GM18520 (cell line): Measurements from ENCODE around the gene CERS6.
"Not testable (repeated sequence)": the region's sequence is repeated elsewhere in the genome, so short reads cannot be mapped to it uniquely, and the experiment has no call there.

ENCODE experiments used
- ATAC-seq: cut with Tn5 transposase; IDR thresholded peaks from one replicate; pipeline ENCODE4 v1.9.1; 2021; ENCODE audit not compliant: unreplicated experiment

The CERS6 gene

DNA sequence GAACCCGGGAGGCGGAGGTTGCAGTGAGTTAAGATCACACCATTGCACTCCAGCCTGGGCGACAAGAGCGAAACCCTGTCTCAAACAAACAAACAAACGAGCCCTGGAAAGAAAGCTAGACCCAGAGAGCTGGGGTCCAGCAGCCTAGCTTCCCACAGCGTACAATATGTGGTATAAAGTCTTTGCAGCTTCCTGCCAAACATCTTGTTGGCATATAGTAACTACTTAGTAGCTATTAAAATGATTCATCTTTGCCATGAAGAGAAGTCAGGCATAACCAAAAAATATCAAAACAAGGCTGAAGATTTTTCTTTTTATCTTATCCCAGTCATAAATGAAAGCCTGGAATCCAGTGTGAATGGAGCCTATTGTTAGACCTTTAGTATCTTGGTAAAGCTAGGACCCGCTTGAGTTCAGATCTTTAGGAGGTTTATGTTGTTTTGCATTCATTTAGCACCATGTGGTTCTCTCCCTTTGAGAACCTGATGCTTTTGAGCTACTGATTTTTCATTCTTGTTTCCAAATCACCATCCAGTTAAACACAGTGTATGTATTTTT is 206.7 kb downstream of the CERS6 start:
- ATAC-seq = no peak

DNA sequence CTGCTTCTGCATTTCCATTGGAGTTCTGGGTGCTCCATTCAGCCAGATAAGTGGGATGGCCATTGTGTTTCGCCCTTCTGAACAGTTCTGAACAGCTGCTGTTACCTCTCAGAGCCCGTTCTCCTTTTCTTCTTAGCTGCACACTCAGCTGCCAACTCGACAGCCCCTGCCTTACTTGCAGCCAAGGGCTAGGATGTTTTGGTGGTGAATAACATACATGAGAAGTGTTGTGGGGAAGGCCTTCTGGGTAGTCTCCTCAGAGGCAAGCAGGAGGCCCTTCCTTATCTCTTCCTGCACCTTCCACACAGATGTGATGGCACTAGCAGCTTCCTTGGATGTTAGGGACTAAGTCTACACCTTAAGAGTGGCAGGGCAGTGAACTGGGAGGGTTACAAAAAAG is 207.9 kb downstream of the CERS6 start:
- no peak for ATAC-seq

GRCh38 chr2:168664715-168665114 is 208.6 kb downstream of the CERS6 start:
- ATAC-seq = not testable (repeated sequence)

DNA sequence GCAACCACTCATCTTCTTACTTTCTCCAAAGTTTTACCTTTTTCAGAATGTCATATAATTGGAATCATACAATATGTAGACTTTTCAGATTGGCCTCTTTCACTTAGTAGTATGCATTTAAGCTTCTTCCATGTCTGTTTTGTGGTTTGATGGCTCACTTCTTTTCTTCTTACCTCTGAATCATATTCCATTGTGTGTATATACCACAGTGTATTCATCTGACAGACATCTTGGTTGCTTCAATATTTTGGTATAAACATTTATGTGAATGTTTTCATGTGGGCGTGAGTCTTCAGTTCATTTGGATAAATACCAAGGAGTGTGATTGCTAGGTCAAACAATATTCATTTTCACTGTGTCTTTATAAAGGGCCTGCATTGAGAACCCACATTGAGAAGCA is 210.3 kb downstream of the CERS6 start:
- ATAC-seq = no peak

DNA sequence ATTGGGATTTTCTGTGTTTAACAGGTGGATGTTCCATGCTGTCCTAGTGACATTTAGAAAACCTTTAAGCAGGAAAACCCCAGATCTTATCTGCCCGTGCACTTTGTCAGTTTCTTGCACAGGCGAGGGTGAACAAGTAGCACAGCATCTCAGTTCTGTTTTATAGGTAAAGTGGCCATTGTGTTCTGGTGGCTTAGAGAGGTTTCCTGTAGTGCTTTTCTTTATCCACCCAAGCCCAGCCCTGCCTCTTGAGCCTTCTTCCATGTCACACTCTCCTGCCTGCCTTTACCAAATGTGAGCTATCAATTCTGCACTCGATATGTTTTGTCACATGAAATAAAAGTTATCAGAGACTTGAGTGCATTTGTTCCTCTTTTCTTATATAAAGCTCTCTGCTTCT is 211.1 kb downstream of the CERS6 start:
- ATAC-seq = no peak

DNA sequence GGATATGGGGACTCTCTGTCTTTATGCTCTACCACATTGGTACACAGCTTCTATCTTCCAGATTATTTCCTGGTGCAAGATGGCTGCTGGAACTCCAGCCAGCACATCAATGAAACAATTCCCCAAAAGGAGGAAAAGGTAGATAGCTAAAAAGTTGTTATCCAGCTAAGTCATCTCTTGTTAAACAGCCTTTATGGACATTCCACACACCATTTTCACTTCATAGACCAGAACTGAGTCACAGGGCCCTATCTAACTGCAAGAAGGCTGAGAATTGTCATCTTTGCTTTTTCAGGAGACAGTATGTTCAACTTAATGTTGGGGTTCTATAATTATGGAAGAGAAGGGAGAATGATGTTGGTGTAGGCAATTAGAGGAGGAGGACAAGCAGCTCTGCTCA is 213.1 kb downstream of the CERS6 start:
- no peak for ATAC-seq

DNA sequence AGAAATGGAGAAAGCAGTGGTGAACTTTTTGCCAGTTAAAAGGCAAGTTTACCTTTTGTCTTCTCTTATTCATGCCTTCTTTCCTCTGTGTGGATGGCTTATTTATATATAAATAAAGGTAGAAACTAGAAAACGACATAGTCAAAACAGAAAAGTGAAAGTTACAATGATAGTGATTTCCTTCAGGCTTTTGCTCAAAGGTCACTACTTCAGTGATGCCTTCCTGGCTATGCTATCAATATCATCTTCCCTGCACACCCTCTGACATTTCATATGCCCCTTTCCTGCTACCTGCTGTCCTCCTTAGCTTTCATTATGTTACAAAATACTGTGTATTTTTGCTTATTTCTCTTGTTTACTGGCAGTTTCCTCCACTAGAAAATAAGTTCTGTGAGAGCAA is 214.4 kb downstream of the CERS6 start:
- no peak for ATAC-seq

GRCh38 chr2:168671932-168672331 is 215.9 kb downstream of the CERS6 start:
- no peak for ATAC-seq

GRCh38 chr2:168673265-168674189 is 217.5 kb downstream of the CERS6 start:
- ATAC-seq = no peak

- ATAC-seq = no peak
These were observed 222.2 kb downstream of the CERS6 start for GRCh38 chr2:168678153-168678853.

DNA sequence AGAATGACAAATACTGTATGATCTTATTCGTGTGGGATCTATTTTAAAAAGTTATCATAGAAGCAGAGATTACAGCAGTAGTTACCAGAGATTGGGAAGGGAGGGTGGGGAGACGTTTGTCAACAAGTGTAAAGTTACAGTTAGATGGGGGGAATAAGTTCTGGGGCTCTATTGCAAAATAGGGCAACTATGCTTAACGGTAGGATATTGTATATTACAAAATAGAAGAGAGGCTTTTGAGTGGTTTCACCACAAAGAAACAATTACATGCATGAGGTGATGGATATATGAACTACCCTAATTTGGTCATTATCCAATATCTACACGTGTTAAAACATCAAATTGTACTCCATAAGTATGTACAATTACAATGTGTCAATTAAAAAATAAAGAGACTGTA is 223.0 kb downstream of the CERS6 start:
- ATAC-seq = no peak

DNA sequence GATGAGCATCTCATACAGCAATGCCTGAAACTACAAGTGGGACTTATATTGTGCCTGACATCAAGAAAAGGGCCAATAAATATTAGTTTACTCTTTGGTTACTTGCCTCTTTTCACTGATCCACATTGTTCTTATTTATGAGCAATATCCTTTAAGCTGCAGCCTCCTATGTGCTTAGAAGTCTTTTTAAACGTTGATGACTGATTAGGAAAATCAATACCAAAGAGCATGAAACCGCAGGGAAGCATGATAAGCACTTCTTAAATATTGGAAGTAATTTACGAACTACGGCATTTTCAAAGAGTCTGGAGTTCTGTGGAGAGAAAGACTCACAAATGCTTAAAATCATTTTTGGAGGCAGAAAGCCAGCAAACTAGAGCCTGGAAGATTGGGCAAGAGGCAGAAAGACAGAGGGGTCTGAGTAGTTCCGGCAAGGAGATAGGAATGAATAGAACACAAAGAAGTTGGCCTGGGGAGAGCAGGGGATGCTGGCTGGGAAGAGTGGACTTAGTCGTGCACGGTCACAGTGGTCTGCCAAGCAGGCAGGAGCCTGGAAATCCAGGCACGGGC is 223.8 kb downstream of the CERS6 start:
- no peak for ATAC-seq

- no peak for ATAC-seq
These were observed 227.9 kb downstream of the CERS6 start for GRCh38 chr2:168683996-168684395.

DNA sequence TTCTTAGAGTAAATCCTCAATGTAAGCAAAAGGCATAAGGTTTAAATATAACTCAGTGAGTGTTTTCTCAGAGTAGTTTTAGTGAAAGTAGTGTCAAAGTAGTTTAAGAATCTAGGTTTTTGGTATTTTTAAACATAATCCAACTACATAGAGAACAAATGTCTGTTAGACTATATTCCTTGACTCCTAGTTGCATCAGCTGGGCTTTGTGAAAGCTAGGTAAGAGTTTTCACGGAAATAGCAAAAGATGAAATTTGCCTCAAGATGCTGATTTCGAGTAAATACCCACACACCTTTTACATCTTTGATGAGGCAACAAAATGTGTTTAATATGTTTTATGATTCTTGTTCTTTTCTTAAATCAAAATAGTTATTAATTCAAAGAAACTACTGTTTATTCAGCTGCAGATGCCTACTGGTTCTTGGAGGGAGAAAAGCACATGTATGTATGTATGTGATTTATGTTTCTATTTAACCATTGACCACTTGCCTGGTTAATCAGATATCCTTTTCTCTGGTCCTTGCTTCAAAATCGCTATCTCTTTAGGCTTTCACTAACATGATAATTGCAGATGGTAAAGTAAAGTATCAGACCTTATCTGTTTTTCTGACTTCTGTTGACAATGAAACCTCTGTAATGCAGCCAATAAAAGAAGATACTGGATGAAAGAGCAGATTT is 229.0 kb downstream of the CERS6 start:
- no peak for ATAC-seq

- no peak for ATAC-seq
These were observed 229.8 kb downstream of the CERS6 start for GRCh38 chr2:168685600-168686451.

DNA sequence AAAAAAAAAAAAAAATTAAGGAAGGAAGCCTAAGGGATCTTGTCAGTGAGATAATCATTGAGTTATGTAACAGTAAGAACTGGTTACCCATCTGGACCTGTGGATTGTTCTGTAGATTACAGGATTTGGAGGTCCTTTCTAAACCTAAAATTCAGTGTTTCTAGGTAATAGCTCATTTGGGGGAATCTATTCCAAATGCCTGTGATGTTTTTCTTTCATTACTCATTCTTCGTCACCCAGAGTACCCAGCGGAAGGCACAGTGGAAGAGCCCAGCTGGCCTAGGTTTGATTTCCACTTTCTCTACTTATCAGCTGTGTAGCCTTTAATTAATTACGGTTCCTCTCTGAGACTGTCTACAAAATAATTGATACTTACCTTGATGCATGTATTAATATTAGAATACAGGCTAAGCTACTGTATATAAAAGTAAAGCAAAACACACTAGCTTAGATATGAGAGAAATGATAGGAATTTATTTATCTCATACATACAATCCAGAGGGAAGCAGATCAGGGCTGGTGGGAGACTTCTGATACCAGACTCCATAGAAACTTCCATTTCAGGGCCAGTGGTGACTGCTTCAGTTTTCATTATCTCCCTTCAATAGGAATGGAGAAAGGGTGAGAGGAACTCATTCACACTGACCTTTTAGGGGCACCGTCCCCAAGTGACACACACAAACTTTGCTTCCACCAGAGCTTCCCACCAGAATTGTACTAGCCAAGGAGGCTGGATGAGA is 230.6 kb downstream of the CERS6 start:
- ATAC-seq = no peak

DNA sequence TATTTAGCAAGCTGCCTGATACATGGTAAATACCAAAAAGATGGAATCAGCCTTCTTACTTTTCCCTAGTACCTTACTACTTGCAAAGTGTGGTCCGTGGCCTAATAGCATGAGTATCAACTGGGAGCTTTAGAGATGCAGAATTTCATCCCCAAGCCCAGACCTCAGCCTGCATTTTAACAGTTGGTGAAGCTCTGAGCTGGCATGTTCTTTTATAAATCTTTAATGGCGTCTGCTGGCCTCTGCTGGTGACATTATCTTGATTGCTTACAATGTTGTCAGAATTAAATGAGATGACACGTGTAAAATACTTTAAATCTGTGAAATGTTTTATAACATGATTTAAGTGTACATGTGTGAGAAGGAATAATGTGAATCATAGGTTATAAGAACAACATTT is 231.2 kb downstream of the CERS6 start:
- ATAC-seq = no peak

GRCh38 chr2:168690381-168690885 is 234.4 kb downstream of the CERS6 start:
- ATAC-seq = no peak

GRCh38 chr2:168691221-168691620 is 235.1 kb downstream of the CERS6 start:
- ATAC-seq = no peak
